Skeletal muscle cell (primary cell): Measurements from ENCODE around the gene OPN3.

ENCODE experiments used
- DNase-seq: peaks from one replicate; pipeline ENCODE4 v3.0.0-alpha.2; 2010; ENCODE audit warnings: low read depth
- H3K4me3 ChIP-seq: 2 replicates; pipeline ENCODE4 v1.5.1; 2011; ENCODE audit warnings: low read depth, mild to moderate bottlenecking, control low read depth, low read length, moderate library complexity

Gene OPN3

DNA sequence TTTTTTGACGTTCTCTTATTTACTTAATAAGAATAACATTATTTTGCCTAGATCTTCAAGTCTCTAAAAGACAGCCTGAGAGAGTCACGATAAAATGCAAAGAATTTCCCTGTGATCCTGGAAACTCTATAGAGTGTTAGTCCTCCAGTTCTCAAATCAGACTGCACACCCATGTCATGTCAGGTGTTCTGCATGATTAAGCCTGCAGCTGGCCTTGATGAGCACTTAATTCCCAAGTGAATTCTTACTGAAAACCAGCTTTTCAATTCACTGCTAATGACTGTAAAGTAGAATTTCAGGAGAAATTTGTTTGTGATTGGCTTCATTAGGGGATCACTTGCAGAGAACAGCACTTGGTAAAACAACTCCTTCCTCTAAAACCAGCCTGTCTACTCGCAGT lies 41.9 kb downstream of the OPN3 start:
- H3K4me3 ChIP-seq: no peak overlapping the region
- DNase-seq: no peak

DNA sequence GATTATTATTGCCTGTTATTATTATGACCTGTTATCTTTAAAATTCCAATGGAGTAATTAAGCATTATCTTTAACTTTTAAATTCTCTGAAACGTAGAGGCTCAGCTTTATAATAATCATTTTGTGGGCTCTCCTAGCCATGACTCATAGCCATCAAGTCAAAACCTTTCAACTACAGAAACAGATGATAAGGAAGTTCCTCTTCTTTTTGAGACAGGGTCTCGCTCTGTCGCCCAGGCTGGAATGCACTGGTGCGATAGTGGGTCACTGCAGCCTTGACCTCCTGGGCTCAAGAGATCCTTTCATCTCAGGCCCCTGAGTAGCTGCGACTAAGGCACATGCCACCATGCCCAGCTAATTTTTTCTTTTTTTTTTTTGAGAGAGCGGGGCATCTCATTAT lies 43.5 kb downstream of the OPN3 start:
- no peak overlapping the region for H3K4me3 ChIP-seq
- no peak for DNase-seq

DNA sequence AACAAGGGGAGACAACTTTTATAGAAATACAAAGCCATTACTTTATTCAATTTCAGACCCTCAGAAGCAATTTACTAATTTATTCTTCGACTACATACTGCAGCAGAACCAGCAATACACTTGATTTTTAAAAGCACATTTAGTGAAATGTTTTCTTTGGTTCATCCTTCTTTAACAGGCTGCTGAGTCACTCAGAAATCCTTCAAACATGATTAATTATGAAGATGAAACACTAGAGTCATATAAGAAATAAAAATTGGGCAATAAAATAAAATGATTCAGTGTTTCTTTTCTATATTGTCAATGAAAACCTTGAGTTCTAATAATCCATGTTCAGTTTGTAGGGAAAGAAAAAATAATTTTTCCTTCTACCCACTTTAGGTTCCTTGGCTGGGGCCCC lies 47.0 kb downstream of the OPN3 start:
- DNase-seq: no peak
- H3K4me3 ChIP-seq: no peak overlapping the region

DNA sequence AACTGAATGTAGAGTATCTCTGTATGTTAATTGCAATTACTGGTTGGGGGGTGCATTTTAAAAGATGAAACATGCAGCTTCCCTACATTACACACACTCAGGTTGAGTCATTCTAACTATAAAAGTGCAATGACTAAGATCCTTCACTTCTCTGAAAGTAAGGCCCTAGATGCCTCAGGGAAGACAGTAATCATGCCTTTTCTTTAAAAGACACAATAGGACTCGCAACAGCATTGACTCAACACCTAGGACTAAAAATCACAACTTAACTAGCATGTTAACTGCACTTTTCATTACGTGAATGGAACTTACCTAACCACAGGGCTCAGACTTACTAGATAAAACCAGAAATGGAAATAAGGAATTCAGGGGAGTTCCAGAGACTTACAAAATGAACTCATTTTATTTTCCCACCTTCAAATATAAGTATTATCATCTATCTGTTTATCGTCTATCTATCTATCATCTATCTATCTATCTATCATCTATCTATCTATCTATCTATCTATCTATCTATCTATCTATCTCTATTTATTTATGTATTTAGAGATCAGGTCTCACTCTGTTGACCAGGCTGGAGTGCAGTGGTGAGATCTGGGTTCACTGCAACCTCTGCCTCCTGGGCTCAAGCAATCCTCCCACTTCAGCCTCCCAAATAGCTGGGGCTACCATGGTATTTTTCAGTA lies 47.8 kb downstream of the OPN3 start:
- DNase-seq: no peak
- H3K4me3 ChIP-seq: no peak overlapping the region

DNA sequence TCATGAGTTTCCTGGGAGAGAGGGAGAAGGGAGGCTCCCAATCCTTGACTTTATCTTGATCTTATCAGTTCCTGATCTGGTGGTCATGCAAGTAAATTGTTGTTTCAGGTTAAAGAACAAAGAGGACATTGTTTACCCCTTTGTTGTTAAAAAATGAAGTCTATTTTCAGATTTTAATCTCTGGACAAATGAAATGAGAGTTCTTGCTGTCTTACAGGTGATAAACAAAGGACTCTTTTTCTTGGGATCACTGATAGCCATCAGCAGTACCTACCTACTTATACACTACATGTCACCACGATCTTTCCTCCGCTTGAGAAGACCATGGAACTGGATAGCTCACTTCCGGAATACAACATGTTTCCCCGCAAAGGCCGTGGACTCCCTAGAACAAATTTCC lies 48.4 kb downstream of the OPN3 start:
- no peak for DNase-seq
- H3K4me3 ChIP-seq: no peak overlapping the region

DNA sequence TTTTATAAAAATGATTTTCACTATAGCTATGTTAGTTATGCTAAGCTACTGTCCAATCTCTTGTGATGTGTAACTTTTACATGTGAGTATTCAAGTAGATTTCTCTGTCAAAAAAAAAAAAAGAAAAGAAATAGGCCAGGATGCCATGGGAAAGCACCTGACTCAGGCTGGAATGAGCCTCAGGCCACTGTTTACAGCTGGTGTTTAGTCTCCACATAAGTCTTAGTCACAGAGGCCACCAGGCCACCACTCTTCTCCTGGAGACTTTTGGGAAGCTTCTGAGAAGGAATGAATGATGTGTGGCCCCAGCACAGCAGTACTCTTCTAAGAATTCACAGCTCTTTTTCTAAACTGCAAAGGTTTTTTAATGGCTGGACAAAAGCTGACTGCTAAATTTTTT lies 48.9 kb downstream of the OPN3 start:
- no peak overlapping the region for H3K4me3 ChIP-seq
- no peak for DNase-seq

DNA sequence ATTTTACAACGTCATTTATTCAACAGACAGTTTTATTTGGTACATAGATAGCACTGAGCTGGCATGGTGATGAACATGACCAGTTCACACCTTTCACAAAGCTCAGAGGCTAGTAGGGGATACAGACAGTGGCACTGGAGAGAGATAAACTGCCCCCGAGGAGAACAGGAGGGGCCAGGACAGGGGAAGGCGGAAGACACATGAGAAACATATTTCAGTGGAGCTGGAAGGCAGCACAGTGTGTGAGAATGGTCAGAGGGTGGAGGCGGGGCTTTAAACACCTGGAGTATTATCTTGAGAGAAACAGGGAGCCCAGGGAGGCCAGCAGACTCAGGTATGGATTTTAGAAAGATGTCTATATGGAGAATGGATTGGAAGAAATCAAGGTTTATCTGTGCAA lies 49.5 kb downstream of the OPN3 start:
- H3K4me3 ChIP-seq: no peak overlapping the region
- DNase-seq: no peak

DNA sequence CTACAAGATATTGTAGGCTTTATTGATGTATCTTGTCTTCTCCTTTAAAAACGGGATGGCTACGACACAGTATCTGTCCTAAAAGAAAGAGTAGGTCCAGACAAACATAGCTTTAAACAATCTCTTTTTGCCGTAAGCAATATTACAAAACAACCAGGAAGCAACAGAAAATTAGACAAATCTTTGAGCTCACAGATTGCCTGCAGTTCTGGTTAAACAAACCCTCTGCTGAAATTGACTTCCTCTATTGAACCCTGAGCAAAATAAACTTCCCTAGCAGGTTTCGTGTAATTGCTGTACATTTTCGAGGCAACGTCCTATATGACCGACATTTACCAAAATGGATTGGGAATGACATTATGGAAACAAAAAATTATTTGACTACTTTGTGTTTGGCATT lies 50.6 kb downstream of the OPN3 start:
- H3K4me3 ChIP-seq: no peak overlapping the region
- no peak for DNase-seq

DNA sequence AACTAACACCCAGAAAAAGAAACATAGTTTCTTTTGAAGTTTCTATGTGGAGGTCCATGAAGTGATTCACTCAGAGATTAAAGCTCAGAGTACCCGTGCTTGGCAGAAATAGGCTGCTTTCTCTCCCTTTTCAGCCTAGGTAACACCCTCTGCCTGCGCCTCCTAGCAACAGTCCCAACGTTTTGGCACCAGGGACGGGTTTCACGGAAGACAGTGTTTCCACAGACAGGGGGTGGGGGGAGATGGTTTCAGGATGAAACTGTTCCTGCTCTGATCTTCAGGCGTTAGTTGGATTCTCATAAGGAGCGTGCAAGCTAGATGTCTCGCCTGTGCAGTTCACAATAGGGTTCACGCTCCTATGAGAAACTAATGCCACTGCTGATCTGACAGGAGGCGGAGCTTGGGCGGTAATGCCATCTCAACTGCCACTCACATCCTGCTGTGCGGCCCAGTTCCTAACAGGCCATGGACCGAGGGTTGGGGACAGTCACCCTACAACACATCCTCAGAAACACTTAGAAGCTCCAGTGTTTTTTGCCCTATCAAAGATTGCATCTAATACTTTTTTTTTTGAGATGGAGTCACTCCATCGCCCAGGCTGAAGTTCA lies 53.2 kb downstream of the OPN3 start:
- DNase-seq: no peak
- H3K4me3 ChIP-seq: no peak overlapping the region

DNA sequence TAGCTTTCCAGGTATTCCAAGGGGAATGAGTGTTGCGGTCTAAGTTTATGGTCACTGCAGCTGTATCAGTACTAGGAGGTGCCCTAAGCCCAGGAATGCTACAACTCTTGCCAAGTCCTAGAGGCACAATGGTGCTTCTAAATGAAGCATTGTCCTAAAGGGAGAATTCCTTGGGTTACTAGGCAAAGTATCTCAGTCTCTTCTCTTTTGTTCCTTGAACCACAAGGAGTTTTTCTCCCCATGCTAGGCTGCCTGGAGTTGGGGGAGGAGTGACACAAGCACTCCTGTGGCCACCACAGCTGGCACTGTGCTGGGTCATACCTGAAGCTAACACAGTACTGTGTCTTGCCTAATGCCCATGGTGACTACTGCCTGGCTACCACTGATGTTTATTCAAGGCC lies 57.2 kb downstream of the OPN3 start:
- no peak overlapping the region for H3K4me3 ChIP-seq
- no peak for DNase-seq

DNA sequence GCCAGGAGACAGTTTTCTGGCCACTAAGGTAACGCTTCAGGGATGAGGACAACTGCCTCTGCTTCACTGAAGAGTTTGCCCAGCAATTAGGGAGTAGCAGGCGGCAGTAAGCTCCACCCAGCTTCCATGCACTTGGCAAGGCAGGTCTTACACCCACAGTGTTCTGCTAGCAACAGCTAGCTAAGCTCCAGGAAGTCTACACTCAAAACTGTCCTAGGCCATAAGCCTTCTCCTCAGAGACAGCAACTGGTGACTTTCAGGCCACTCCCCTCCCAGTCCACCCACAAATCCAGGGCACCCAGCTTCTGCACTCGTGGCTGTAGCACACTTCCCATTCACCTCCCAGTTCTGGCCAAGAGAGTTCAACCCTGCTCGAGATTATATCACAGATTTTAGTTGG lies 60.7 kb downstream of the OPN3 start:
- no peak overlapping the region for H3K4me3 ChIP-seq
- DNase-seq: no peak

DNA sequence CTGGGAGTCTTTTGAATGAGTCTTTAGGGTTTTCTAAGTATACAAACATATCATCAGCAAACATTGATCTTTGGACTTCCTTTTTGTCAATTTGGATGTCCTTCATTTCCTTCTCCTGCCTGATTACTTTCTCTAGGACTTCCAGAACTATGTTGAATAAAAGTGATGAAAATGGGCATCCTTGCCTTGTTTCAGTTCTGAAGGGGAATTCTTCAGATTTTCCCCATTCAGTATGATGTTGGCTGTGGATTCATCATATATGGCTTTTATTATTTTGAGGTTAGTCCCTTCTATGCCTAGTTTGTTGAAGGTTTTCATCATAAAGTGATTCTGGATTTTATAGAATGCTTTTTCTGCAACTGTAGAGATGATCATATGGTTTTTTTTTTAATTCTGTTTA lies 66.0 kb downstream of the OPN3 start:
- no peak overlapping the region for H3K4me3 ChIP-seq
- no peak for DNase-seq

DNA sequence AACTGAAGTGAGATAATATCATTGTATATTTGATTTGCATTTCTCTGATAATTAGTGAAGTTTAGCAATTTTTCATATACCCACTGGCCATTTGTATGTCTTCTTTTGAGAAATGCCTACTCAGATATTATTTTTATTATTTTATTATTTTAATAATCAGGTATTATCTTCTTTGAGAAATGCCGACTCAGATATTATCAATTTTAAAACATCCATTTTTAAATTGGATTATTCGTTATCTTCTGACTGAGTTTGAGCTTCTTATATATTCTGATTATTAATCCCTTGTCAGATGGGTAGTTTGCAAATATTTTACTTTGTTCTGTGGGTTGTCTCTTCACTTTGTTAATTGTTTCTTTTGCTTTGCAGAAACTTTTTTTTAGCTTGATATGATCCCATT lies 70.3 kb downstream of the OPN3 start:
- H3K4me3 ChIP-seq: no peak overlapping the region
- no peak for DNase-seq

DNA sequence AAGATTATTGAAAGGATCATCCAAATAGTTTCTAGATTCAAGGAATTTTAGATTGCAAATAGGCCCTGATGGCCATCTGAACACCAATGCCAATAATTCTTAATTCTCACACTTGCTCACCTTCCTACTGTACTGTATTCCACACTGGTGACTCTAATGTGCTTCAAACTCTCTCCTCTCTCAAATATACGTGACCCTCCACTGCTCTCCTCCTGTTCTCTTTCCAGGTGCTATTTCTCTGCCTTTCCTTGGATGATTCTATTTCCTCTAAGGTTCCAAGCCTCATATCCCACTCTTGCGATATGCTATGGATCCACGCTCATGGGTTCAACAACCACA lies 79.4 kb downstream of the OPN3 start:
- no peak overlapping the region for H3K4me3 ChIP-seq
- no peak for DNase-seq

DNA sequence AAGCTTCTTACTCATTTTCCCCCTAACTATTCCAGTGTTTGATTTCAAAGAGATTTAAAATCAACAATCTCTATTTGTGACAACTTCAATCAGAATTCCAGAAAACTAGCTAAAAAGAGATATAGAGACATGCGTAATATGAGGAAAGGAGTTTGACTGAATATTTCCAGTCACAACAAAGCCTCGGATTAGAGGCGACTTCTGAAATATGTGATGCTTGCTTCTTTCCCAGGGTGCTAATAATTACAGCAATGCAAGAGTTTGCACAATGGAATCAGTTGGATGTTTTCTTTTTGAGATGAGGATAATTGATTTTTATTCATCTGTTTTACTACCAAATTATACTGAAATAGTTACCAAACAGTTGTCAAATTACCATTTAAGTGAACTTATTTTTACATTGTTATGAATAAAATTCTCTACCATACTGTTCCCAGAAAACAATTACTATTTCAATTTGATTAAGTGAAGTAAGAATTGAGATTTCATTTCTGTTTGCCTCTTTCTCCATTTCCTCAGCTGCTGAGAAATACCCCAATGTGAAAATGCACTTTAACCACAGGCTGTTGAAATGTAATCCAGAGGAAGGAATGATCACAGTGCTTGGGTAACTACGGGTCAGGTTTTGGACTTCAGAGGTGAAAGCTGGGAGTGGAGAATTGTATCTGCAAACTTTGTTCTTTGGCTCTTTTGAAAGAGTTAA lies 79.9 kb downstream of the OPN3 start:
- peak; percentile 1 for DNase-seq
- H3K4me3 ChIP-seq: no peak overlapping the region

DNA sequence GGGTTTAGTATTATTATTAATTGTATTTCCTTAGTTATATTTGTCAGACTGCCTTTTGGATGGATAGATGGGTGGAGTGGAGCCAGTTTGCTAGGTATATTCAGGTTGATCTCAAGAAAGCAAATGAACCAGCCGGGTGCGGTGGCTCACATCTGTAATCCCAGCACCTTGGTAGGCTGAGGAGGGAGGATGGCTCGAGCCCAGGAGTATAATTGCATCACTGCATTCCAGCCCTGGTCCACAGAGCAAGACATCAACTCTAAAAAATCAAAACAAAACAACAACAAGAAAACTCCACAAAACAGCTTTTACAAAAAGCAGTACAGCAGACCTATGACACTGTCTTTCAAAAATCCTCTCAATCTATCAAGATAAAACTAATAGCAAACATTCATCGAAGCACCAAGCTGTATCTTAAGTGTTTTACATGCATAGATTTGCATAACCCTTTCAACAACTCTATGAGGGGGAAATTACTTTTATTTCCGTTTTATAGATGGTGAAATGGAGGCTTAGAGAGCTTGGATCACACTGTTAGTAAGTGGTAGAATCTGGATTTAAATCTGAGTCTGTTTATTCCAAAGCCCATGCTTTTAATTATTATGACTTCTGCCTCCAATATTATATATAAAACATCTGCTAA lies 82.5 kb downstream of the OPN3 start:
- no peak overlapping the region for H3K4me3 ChIP-seq
- DNase-seq: no peak

DNA sequence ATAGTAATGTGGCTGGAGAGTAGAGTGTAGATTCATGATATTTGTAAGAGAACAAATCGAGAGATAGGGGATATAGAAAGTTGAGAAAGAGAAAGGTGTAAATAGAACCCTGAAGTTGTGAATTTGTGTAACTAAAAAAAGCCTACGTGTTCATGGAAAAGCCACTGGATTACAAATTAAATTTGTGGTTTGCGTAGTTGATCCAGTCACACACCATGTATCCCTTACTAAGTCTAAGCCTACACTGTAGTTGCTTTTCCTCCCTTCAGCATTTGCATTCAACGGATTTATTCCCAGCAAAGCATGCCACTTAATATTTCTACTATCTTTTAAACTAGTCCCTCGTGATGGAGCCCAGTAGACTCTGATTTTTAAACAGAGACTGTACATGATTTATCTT lies 83.1 kb downstream of the OPN3 start:
- no peak for DNase-seq
- no peak overlapping the region for H3K4me3 ChIP-seq

DNA sequence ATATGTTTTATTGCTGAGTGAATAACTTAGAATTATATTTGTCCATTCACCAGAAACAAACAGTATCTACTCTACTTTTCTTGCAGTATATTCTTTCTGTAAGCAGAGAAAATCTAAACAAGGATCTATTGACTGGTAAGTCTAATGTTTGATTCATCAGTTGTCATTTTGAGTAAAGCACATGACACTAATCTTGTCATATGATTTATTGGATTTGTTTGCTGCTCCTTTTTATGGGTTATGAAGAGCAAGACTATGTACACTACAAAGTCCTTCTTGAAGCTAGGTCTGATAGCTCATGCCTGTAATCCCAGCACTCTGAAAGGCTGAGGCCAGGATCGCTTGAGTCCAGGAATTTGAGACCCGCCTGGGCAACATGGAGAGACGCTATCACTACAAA lies 84.6 kb downstream of the OPN3 start:
- no peak for DNase-seq
- no peak overlapping the region for H3K4me3 ChIP-seq

DNA sequence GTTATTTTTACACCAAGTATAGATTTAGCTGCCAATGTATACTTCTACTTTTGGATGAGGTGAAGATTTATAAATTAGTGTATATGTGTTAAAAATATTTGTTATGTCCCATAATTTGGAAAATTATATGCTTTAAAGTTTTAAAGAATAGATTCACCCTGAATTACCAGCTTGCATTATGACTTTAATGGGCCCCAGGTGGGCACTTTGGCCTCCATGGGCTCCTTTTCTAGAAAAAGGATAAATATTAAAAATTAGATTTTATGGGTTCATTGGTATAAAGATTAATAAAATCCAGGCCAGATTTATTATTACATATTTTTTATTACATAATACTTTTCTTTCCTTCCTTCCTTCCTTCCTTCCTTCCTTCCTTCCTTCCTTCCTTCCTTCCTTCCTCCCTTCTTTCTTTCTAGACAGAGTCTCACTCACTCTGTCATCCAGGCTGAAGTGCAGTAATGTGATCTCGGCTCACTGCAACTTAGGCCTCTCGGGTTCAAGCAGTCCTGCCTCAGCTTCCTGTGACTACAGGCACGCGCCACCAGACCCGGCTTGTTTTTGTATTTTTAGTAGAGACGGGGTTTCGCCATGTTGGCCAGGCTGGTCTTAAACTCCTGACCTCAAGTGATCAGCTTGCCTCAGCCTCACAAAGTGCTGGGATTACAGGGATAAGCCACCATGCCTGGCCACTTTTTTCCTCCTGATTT lies 86.1 kb downstream of the OPN3 start:
- no peak overlapping the region for H3K4me3 ChIP-seq
- DNase-seq: no peak
